Measurements from ENCODE around the gene TMPRSS11A.

DNA sequence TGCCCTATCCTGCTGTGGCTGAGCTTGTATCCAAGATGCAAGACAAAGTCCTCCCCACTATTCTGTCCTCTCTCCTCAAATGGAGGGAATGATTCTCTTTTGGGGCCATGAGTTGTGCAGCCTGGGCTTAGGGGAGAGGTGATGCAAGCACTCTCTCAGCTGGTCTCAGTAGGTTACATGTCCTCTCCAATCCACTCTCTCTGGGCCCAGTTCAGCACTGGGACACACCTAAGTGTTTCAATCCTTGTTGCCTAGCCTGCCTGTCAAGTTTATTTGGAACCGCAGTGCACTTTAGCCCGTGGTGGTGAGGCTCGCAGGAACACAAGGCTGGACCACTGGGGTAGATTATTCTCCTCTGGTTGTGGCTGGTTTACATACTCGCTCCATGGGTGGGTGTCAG lies 55.6 kb downstream of the TMPRSS11A start:
- no peak for TF ChIP-seq POLR2A (IDR thresholded peaks at IDR 0.05)
- TF ChIP-seq, protein P1, sequence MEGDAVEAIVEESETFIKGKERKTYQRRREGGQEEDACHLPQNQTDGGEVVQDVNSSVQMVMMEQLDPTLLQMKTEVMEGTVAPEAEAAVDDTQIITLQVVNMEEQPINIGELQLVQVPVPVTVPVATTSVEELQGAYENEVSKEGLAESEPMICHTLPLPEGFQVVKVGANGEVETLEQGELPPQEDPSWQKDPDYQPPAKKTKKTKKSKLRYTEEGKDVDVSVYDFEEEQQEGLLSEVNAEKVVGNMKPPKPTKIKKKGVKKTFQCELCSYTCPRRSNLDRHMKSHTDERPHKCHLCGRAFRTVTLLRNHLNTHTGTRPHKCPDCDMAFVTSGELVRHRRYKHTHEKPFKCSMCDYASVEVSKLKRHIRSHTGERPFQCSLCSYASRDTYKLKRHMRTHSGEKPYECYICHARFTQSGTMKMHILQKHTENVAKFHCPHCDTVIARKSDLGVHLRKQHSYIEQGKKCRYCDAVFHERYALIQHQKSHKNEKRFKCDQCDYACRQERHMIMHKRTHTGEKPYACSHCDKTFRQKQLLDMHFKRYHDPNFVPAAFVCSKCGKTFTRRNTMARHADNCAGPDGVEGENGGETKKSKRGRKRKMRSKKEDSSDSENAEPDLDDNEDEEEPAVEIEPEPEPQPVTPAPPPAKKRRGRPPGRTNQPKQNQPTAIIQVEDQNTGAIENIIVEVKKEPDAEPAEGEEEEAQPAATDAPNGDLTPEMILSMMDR (IDR thresholded peaks at IDR 0.05), result no peak
